GM18861 (cell line): ENCODE data around the gene SRP68.

Experiments used
- ATAC-seq: cut with Tn5 transposase; IDR thresholded peaks from one replicate; pipeline ENCODE4 v1.9.1; 2021; ENCODE audit not compliant: unreplicated experiment

The SRP68 gene

GRCh38 chr17:76072148-76072858 is at the start of gene SRP68:
TSS of gene SRP68 (minus strand) at chr17:76072517. CDS start at chr17:76072491, 26 bp downstream.
- ATAC-seq, result peak; percentile 83

DNA sequence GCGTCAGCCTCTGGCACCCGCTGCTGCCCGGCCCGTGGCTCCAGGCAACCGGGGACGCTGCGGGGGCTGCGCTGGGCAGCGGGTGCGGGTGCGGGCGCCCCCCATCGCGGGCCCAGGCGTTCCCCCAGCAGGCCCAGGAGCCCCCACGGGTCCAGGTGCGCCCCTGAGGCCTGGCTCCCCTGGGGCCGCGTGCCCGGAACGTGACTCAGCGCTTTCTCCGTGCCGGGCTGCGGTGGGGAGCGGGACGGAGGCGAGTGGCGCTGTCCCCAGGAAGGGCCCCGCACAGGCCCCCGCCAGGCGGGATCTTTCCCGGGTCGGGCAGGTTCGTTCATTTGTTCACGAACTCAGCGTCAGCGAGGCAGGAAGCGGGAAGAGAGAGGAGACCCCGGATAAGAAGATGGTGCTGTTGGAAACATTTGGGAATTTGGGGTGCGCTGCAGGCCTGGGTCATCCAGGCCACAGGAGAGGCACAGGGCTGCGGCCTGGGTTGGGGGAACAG is 49.7 kb upstream of the SRP68 start:
- no peak for ATAC-seq

GRCh38 chr17:76120658-76121008 is 48.3 kb upstream of the SRP68 start:
- no peak for ATAC-seq

- ATAC-seq, result no peak
These were observed 47.4 kb upstream of the SRP68 start for GRCh38 chr17:76119409-76120371.

DNA sequence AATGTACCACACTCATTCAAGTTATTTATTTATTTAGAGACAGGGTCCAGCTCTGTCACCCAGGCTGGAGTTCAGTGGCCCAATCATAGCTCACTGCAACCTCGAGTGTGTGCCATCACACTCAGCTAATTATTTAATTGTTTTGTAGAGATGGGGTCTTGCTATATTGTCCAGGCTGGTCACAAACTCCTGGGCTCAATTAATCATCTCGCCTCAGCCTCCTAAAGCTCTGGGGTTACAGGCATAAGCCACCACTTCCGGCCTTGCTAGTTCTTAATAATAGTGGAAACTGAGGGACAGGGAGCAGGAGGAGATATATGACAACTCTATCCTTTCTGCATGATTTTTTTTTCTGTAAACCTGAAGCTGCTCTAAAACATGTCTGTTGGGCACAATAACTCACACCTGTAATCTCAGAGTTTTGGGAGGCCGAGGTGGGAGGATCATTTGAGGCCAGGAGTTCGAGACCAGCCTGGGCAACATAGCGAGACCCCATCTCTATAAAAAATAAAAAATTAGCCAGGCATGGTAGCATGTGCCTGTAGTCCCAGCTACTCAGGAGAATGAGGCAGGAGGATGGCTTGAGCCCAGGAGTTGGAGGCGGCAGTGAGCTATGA is 42.9 kb upstream of the SRP68 start:
- ATAC-seq, result no peak

- no peak for ATAC-seq
These were observed 39.6 kb upstream of the SRP68 start for GRCh38 chr17:76111956-76112355.

GRCh38 chr17:76107509-76107908 is 35.2 kb upstream of the SRP68 start:
- ATAC-seq, result no peak

DNA sequence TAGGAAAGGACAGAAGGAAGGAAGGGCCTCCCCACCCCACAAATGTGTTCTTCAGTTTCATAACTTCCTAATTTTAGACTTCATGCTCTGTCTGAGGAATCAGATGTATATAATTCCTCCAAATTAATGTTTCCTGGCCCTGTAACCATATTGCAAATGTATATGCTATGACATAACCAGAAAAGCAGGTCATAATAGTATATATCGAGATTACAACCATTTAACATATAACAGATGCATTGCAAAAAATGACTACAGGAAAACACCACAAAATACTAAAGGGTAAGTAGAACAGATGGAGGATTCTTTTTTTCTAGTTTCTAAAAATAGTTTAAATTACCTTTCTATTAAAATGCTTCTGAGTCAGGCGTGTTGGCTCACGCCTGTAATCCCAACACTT is 34.4 kb upstream of the SRP68 start:
- no peak for ATAC-seq

DNA sequence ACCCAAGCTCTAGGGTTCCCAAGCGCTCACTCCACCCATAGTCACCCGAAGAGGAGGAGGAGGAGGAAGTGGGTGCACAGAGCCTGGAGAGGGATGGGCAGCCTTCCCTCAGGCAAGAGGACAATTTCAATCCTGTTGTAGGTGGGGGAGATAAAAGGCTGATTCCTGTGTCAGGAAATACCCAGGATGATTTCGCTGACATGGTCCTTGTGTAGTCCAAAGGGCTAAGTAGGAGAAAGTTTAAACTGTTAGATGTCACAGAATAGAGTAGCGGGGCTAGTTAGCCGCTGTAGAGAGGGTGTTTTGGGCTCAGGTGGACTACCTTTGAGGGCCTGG is 32.5 kb upstream of the SRP68 start:
- ATAC-seq, result no peak

- no peak for ATAC-seq
These were observed 32.0 kb upstream of the SRP68 start for GRCh38 chr17:76104140-76104895.

- ATAC-seq, result peak; percentile 80
These were observed 31.2 kb upstream of the SRP68 start, which contains the start of gene EXOC7 for GRCh38 chr17:76103274-76104139. TSS of gene EXOC7 (minus strand) at chr17:76103787. CDS start at chr17:76103692, 95 bp downstream.

DNA sequence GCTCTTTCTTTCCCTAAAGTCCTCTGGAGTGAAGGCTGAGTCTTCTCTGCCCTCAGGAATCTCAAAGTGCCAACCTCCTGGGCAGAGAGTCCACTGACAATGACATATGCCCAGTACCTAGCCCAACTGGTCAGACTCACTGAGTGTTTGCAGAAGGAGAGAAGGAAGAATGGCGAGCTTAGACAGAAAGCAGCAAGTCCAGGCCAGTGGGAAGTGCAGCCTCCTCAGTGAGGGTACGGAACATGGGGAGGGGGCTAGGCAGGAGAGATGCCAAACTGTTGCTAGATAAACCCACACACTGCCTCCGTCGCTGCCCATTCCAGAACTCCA is 30.6 kb upstream of the SRP68 start:
- ATAC-seq, result no peak

GRCh38 chr17:76097716-76098295 is 25.5 kb upstream of the SRP68 start:
- ATAC-seq, result no peak

DNA sequence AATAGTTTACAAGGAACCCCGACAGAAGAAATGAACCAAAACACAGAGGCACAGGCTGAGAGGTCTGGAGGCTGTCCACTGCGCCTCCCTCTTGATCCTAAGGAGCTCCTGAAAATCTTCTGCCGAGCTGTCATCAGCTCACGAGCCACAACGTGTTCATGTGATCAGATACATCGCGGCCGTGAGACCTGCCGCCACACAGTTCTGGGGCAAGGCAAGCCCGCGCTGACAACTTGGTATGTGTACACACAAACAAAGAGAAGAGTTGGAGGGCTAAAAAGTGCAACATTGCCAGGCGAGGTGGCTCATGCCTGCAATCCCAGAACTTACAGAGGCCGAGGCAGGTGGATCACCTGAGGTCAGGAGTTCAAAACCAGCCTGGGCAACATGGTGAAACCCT is 23.6 kb upstream of the SRP68 start:
- no peak for ATAC-seq

GRCh38 chr17:76094046-76094445 is 21.7 kb upstream of the SRP68 start:
- ATAC-seq, result no peak

DNA sequence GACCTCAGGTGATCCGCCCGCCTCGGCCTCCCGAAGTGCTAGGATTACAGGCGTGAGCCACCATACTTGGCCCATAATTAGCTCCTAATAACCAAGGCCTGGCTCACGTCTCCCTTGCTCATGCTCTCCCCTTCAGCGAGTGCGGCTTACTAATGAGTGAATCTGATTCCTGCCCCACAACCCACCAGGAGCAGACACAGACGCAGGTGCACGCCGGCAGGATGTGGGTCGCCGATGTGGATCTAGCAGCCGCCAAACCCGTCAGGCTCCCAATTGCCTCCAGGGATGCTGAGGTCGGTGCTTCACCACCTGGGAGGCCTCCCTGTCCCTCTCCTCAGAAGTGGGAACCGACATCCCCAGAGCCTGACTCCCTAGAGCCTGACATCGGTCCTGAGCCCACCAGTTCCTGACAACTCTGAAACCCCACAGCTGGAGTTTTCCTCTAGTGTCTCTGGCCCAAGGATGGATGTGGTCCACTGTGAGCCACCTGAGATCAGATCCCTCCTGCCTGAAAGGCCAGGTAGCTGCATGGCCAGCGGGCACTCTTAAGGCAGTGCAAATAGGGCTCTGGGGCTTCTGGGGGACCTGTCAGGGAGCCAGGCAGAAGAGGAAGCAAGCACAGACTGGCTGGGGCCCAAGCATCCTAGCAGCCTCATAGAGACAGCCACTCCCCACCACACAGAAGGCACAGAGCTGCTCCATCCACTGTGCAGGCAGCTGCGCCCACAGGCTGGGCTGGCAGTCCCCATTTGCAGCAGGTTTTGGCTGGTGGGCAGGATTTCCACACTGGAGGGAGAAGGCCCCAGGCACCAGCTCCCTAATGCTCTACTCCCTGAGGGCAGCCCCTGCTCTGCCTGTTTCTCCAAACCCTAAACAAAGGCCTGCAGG is 20.5 kb upstream of the SRP68 start:
- ATAC-seq, result no peak

GRCh38 chr17:76091526-76092286 is 19.4 kb upstream of the SRP68 start:
- ATAC-seq, result no peak
